AG10803 (cell line): ENCODE results near the gene APPL1.

ENCODE experiments used
- DNase-seq: peaks from one replicate; pipeline ENCODE4 v3.0.0; 2010; ENCODE audit warnings: low read depth
- H3K4me3 ChIP-seq: 2 replicates; pipeline ENCODE4 v1.5.1; 2011; ENCODE audit warnings: mild to moderate bottlenecking, low read length, control low read depth
- TF ChIP-seq, protein P1 (sequence below): conservative IDR thresholded peaks from 2 replicates; pipeline ENCODE4 v1.5.1; 2011; ENCODE audit warnings: mild to moderate bottlenecking, low read length, control low read depth, inconsistent platforms

APPL1 gene

DNA sequence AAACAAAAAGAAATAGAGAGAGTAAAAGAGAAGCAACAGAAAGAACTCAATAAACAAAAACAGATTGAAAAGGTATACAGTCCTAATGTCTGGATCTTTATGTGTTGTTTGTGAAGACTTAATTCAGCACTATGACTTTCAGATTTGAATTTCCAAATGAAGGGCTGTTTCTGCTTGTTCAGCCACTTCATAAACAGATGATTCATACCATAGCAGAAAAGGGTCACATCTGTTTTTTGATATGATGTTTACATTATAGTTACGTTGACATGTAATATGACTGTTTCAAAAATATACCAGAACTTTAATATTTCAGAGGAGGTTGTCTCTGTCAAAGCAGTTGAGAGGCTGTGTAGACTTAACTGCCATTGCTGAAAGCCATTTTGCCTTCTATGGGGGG, 40.9 kb downstream of the APPL1 start:
- no peak for DNase-seq
- TF ChIP-seq, protein P1, sequence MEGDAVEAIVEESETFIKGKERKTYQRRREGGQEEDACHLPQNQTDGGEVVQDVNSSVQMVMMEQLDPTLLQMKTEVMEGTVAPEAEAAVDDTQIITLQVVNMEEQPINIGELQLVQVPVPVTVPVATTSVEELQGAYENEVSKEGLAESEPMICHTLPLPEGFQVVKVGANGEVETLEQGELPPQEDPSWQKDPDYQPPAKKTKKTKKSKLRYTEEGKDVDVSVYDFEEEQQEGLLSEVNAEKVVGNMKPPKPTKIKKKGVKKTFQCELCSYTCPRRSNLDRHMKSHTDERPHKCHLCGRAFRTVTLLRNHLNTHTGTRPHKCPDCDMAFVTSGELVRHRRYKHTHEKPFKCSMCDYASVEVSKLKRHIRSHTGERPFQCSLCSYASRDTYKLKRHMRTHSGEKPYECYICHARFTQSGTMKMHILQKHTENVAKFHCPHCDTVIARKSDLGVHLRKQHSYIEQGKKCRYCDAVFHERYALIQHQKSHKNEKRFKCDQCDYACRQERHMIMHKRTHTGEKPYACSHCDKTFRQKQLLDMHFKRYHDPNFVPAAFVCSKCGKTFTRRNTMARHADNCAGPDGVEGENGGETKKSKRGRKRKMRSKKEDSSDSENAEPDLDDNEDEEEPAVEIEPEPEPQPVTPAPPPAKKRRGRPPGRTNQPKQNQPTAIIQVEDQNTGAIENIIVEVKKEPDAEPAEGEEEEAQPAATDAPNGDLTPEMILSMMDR = no peak
- H3K4me3 ChIP-seq = no peak overlapping the region

DNA sequence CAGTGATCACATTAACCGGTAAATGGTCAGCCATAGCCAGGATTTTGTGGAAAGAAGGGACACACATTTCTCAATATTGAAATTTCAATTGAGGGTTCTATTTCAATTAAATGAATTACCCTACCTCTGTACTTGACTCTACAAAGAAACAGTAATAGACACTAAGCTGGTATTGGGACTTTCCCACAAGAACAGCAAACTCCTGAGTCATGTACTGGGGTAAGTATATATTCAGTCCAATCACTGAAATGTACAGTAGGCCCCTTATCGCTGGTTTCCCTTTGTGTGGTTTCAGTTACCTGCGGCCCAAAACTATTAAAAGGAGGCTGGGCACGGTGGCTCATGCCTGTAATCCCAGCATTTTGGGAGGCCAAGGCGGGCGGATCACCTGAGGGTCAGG, 47.3 kb downstream of the APPL1 start:
- TF ChIP-seq, protein P1 = no peak
- no peak for DNase-seq
- no peak overlapping the region for H3K4me3 ChIP-seq

DNA sequence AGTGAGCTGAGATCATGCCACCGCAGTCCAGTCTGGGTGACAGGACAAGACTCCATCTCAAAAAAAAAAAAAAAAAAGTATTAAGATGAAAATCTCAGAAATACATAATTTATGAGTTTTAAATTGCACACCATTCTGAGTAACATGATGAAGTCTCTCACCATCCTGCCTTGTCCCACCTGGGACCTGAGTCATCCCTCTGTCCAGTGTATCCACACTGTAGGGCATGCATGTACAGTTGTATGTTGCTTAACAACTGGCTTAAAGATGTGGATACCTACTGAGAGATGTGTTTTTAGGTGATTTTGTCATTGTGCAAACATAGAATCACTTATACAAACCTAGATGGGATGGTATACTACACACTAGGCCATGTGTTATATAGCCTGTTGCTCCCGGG, 47.9 kb downstream of the APPL1 start:
- TF ChIP-seq, protein P1 = no peak
- no peak overlapping the region for H3K4me3 ChIP-seq
- no peak for DNase-seq

DNA sequence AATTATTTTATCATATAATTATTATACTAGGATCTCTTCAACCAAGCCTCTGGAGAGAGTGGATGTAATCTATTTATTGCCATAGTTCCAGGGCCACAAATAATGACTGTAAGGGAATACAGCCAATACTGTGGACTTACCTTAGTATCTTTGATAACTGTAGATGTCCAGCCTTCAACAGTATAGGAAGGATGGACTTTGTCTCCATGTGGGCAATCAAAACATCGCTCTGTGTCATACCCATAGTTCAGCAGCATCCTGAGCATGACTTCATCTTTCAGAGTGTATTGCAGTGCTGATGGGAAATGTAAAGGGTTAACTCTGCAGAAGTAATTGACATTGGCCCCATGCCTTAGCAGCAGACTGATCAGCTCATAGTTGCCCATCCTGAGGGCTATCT, 50.7 kb downstream of the APPL1 start:
- TF ChIP-seq, protein P1 = no peak
- no peak overlapping the region for H3K4me3 ChIP-seq
- DNase-seq = no peak

DNA sequence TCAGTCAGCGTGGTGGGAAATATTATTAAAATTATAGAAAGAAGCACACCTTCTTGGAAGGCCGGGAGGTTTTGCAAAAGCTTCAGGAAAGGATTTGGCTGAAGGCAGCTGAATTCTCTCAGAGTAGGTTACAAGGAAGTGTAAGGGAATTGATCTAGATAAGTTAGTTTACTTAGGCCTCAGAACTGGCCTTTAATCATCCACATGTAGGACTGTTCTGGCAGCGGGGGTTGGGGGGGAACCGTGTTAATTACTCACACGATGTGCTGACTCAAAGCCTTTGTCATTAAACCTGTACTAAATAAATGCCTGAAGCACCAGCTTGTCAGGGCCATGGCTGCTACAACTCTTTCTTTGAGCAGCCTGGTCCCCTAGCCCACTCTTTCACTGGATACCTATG, 52.2 kb downstream of the APPL1 start:
- H3K4me3 ChIP-seq = no peak overlapping the region
- DNase-seq = no peak
- TF ChIP-seq, protein P1 = no peak

DNA sequence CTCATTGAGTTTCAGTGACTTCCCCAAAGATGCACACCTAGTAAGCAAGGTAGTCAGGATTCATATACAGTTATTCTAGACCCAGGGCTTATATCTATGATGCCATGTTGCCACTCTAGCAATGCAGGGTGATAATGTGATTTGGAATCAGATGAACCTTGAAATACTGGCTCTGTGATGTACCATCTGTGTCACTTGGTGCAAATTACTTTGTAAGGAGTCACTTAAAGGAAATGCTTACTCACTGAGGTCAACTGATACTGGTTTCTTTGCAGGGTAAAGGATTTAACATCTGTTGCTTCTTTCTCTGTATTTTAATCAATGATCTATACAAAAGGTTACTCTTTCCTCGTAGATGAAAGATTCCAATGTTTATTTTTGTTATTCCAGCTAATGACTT, 54.2 kb downstream of the APPL1 start:
- TF ChIP-seq, protein P1 = no peak
- H3K4me3 ChIP-seq = no peak overlapping the region
- peak; percentile 39 for DNase-seq

DNA sequence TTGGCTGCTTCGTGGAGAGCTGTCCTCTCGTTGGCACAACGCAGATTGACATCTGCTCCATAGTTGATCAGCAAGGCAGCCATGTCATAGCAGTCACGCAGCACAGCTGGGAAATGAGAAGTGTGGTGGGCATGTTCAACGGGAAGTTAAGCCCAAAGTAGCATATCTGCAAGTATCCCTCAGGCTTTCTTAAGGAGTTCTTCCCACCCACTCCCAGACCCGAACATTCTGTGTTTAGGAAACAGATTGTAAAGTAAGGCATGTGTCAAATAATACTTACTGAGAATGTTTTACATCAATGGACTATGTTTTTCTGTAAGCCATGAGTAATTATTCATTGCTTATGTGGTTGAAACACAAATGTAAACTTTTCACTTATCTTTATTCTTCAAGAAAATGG, 55.8 kb downstream of the APPL1 start:
- no peak overlapping the region for H3K4me3 ChIP-seq
- TF ChIP-seq, protein P1 = no peak
- no peak for DNase-seq
